Loucy (cell line): Measurements from ENCODE around the gene HCK.

Experiments
- H2AFZ ChIP-seq: fragments of 200-600 bp; sonication (generic); 2 replicates; pipeline ENCODE4 v1.6.0; 2016; ENCODE audit warnings: antibody characterized with exemption, mild to moderate bottlenecking, low read length, moderate library complexity
- H3F3A ChIP-seq: fragments of 200-600 bp; 2 replicates; pipeline ENCODE4 v1.6.0; 2016; ENCODE audit warnings: antibody characterized with exemption, low read depth, mild to moderate bottlenecking
- H3K27me3 ChIP-seq: fragments of 200-600 bp; sonication (generic); 2 replicates; pipeline ENCODE4 v1.6.1; 2014; ENCODE audit warnings: low read length, mild to moderate bottlenecking; ENCODE audit not compliant: insufficient read depth, poor library complexity, severe bottlenecking
- H3K36me3 ChIP-seq: fragments of 200-600 bp; sonication (generic); 2 replicates; pipeline ENCODE4 v1.6.1; 2016; ENCODE audit warnings: low read length; ENCODE audit not compliant: insufficient read depth
- H3K4me1 ChIP-seq: fragments of 200-600 bp; sonication (generic); 2 replicates; pipeline ENCODE4 v1.5.1; 2014; ENCODE audit warnings: low read length, mild to moderate bottlenecking; ENCODE audit not compliant: insufficient read depth, poor library complexity, severe bottlenecking
- H3K4me2 ChIP-seq: fragments of 200-600 bp; sonication (generic); 2 replicates; pipeline ENCODE4 v1.6.0; 2014; ENCODE audit warnings: antibody characterized with exemption, low read length, low read depth, mild to moderate bottlenecking; ENCODE audit not compliant: poor library complexity, severe bottlenecking
- H3K4me3 ChIP-seq: fragments of 200-600 bp; sonication (generic); 2 replicates; pipeline ENCODE4 v1.5.1; 2014; ENCODE audit warnings: low read length, mild to moderate bottlenecking, mixed read lengths; ENCODE audit not compliant: poor library complexity, severe bottlenecking
- H3K79me2 ChIP-seq: fragments of 200-600 bp; sonication (generic); 2 replicates; pipeline ENCODE4 v1.6.1; 2014; ENCODE audit warnings: low read length; ENCODE audit not compliant: insufficient read depth
- H3K9ac ChIP-seq: fragments of 200-600 bp; sonication (generic); 2 replicates; pipeline ENCODE4 v1.6.0; 2014; ENCODE audit warnings: mild to moderate bottlenecking, low read depth, low read length, moderate library complexity; ENCODE audit not compliant: poor library complexity, severe bottlenecking
- H3K9me2 ChIP-seq: fragments of 200-600 bp; sonication (generic); replicated peaks from 2 replicates; pipeline ENCODE4 v1.6.1; 2016; ENCODE audit warnings: low read depth, low read length, mixed read lengths
- H3K9me3 ChIP-seq: fragments of 200-600 bp; sonication (generic); 2 replicates; pipeline ENCODE4 v1.6.1; 2014; ENCODE audit warnings: mild to moderate bottlenecking, antibody characterized with exemption, low read length, low read depth; ENCODE audit not compliant: insufficient read depth
- H4K20me1 ChIP-seq: fragments of 200-600 bp; sonication (generic); 2 replicates; pipeline ENCODE4 v1.6.0; 2014; ENCODE audit warnings: antibody characterized with exemption, low read length, mild to moderate bottlenecking; ENCODE audit not compliant: insufficient read depth, poor library complexity, severe bottlenecking
- CTCF ChIP-seq: fragments of 200-600 bp; sonication (generic); conservative IDR thresholded peaks from 2 replicates; pipeline ENCODE4 v1.5.1; 2014; ENCODE audit warnings: mild to moderate bottlenecking, antibody characterized with exemption, low read length
- EZH2phosphoT487 ChIP-seq: fragments of 200-600 bp; IDR thresholded peaks from 2 replicates; pipeline ENCODE4 v1.6.1; 2018; ENCODE audit warnings: antibody characterized with exemption, mild to moderate bottlenecking, moderate library complexity, borderline replicate concordance

HCK gene

GRCh38 chr20:32050324-32050841 is 1.7 kb upstream of the HCK start:
- H3K36me3 ChIP-seq: no peaks in the 10 kb centered on the region
- no peaks in the 10 kb centered on the region for H4K20me1 ChIP-seq
- no peak overlapping the region for H3K4me3 ChIP-seq
- no peaks in the 10 kb centered on the region for H3K4me1 ChIP-seq
- H3K9me3 ChIP-seq: no peaks in the 10 kb centered on the region
- H3F3A ChIP-seq: no peaks in the 10 kb centered on the region
- H3K9me2 ChIP-seq: no peaks in the 10 kb centered on the region
- no peak overlapping the region for H3K4me2 ChIP-seq
- no peak overlapping the region for H3K9ac ChIP-seq
- H3K27me3 ChIP-seq: no peaks in the 10 kb centered on the region
- H2AFZ ChIP-seq: no peak overlapping the region
- H3K79me2 ChIP-seq: no peaks in the 10 kb centered on the region
- no peak for TF ChIP-seq EZH2phosphoT487
- no peak for TF ChIP-seq CTCF

GRCh38 chr20:32050851-32051556 is 1.0 kb upstream of the HCK start:
- Histone ChIP-seq H3K9me2 (no peaks in the 10 kb centered on the region), H2AFZ (no peak overlapping the region), H3K4me1 (no peaks in the 10 kb centered on the region), H4K20me1 (no peaks in the 10 kb centered on the region), H3K79me2 (no peaks in the 10 kb centered on the region), H3K27me3 (no peaks in the 10 kb centered on the region), H3K36me3 (no peaks in the 10 kb centered on the region), H3K4me3 (no peak overlapping the region), H3K9ac (no peak overlapping the region), H3K4me2 (no peak overlapping the region), H3F3A (no peaks in the 10 kb centered on the region), H3K9me3 (no peaks in the 10 kb centered on the region)
- TF ChIP-seq EZH2phosphoT487 (no peak), CTCF (no peak)

DNA sequence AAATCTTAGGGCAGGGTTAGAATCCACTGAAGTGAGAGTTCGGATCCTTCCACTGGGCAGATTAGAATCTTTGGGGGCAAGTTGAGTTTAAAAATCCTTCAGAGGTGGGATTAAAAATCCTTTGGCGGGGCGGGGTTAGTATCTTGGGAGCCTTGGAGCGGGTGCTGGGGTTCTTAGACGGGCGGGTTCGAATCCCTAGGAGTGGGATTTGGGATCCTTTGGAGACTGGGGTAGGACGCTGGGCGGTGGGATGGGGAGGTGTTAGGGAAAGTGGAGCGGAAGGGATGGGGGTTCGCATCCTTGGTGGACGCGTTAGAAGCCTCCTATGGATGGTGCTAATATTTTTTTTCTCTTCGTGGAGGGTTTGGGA is 337 bp upstream of the HCK start:
- Histone ChIP-seq H3K4me1 (no peaks in the 10 kb centered on the region), H3K27me3 (no peaks in the 10 kb centered on the region), H3K4me2 (no peak overlapping the region), H3K9ac (no peak overlapping the region), H3K9me3 (no peaks in the 10 kb centered on the region), H3K4me3 (no peak overlapping the region), H3K36me3 (no peaks in the 10 kb centered on the region), H2AFZ (no peak overlapping the region), H3F3A (no peaks in the 10 kb centered on the region), H3K79me2 (no peaks in the 10 kb centered on the region), H4K20me1 (no peaks in the 10 kb centered on the region), H3K9me2 (no peaks in the 10 kb centered on the region)
- TF ChIP-seq EZH2phosphoT487 (no peak), CTCF (no peak)
